ENCODE results near the gene CIT. TPM values are rescaled to one million over a fixed set of nuclear protein-coding genes. Genes with fewer than 3 reads are reported as not detected.

Gene CIT
- total and polyA plus RNA-seq, 10 of the 15 experiments (the other 5 are each of a cell fraction or from before 2014, with no cell fraction given): 1.0 to 38.2 (median 14.9) TPM

- no peak overlapping the region for H3K4me3 ChIP-seq
- H3K9me3 ChIP-seq (replicated peaks; ENCODE audit: control insufficient read depth, insufficient read depth, low read length): no peaks in the 10 kb centered on the region
- H3K4me2 ChIP-seq (ENCODE audit: control insufficient read depth, insufficient read depth): no peak overlapping the region
- H3K9ac ChIP-seq (ENCODE audit: control insufficient read depth, insufficient read depth, low read length): no peak overlapping the region
- no peak for ATAC-seq
- no peaks in the 10 kb centered on the region for H3K27me3 ChIP-seq (replicated peaks in 1 of 2; ENCODE audit: control insufficient read depth in 2 of 2, insufficient read depth in 2 of 2, low read length in 1 of 2)
- BruUV-seq (replicated peaks): no TSS peak
- H3K36me3 ChIP-seq (ENCODE audit: control insufficient read depth in 2 of 2, insufficient read depth in 2 of 2, low read length in 1 of 2): peaks cover 8 to 20% of the 10 kb centered on the region in 2 experiments; a peak in 3 of 4 replicates
- SMC1A ChIA-PET (ENCODE audit: uncharacterized antibody, unreplicated experiment): interaction anchor here (2.3 to 5.7 kb wide), 2 partner anchors 12 to 13 kb away, joined by 10 to 83 read pairs; partner anchors contain the start of gene PRKAB1
- CTCF ChIA-PET: interaction anchor here (3.7 to 8.6 kb wide), 2 partner anchors 12 to 13 kb away, joined by 11 to 91 read pairs; partner anchors contain the start of gene PRKAB1
- no peaks in the 10 kb centered on the region for H4K20me1 ChIP-seq (ENCODE audit: control insufficient read depth, insufficient read depth)
- in situ Hi-C loops (cut with MboI): no loop called here
- no peak overlapping the region for H3K27ac ChIP-seq (ENCODE audit: control insufficient read depth, insufficient read depth)
- WGBS (ENCODE audit: insufficient coverage, insufficient replicate concordance, low lambda C conversion rate, missing lambda C conversion rate): 15% methylated on average over 3 of the region's 3 CpGs
- FAIRE-seq: no peak
- intact Hi-C loops (cut with micrococcal nuclease; ENCODE audit: unreplicated experiment): no loop called here
- TF ChIP-seq MYB (IDR thresholded peaks at IDR 0.05; ENCODE audit: borderline replicate concordance, low read depth, low read length) (no peak), DPF2 (IDR thresholded peaks at IDR 0.05) (no peak), E2F4 (IDR thresholded peaks at IDR 0.05; ENCODE audit: low read depth, low read length) (no peak), GABPA (IDR thresholded peaks at IDR 0.05; ENCODE audit: low read depth) (no peak), KLF5 (IDR thresholded peaks at IDR 0.05; ENCODE audit: partially characterized antibody) (no peak)
- POLR2A ChIA-PET: interaction anchor here (0.9 kb wide), 1 partner anchor 18 kb away, joined by 4 read pairs; no protein-coding TSS in a partner anchor
- H2AFZ ChIP-seq (ENCODE audit: control insufficient read depth, low read depth, low read length): no peak overlapping the region
- H3K79me2 ChIP-seq (ENCODE audit: control insufficient read depth, insufficient read depth, low read length): no peaks in the 10 kb centered on the region
- no peak for DNase-seq (ENCODE audit: low read depth, low spot score)
- RAD21 ChIA-PET (ENCODE audit: unreplicated experiment): interaction anchor here (3.9 to 5.0 kb wide), 2 partner anchors 15 to 18 kb away, joined by 15 to 41 read pairs; partner anchors contain the start of gene PRKAB1
- peaks cover 20% of the 10 kb centered on the region for H3K4me1 ChIP-seq (ENCODE audit: control insufficient read depth, insufficient read depth, low read length)
Measured at GRCh38 chr12:119683816-119684215, 193.3 kb downstream of the CIT start.

GRCh38 chr12:119683413-119683812 lies 193.7 kb downstream of the CIT start:
- Histone ChIP-seq H3K9me3 (replicated peaks; ENCODE audit: control insufficient read depth, insufficient read depth, low read length) (no peaks in the 10 kb centered on the region), H3K4me3 (no peak overlapping the region), H3K9ac (ENCODE audit: control insufficient read depth, insufficient read depth, low read length) (no peak overlapping the region), H3K79me2 (ENCODE audit: control insufficient read depth, insufficient read depth, low read length) (no peaks in the 10 kb centered on the region), H3K36me3 (ENCODE audit: control insufficient read depth in 2 of 2, insufficient read depth in 2 of 2, low read length in 1 of 2) (peaks cover 8 to 21% of the 10 kb centered on the region in 2 experiments; a peak in 3 of 4 replicates), H3K27ac (ENCODE audit: control insufficient read depth, insufficient read depth) (no peak overlapping the region), H3K27me3 (replicated peaks in 1 of 2; ENCODE audit: control insufficient read depth in 2 of 2, insufficient read depth in 2 of 2, low read length in 1 of 2) (no peaks in the 10 kb centered on the region), H3K4me1 (ENCODE audit: control insufficient read depth, insufficient read depth, low read length) (peaks cover 20% of the 10 kb centered on the region), H4K20me1 (ENCODE audit: control insufficient read depth, insufficient read depth) (no peaks in the 10 kb centered on the region), H2AFZ (ENCODE audit: control insufficient read depth, low read depth, low read length) (no peak overlapping the region), H3K4me2 (ENCODE audit: control insufficient read depth, insufficient read depth) (no peak overlapping the region)
- 93% methylated on average over 6 of the region's 6 CpGs for WGBS (ENCODE audit: insufficient coverage, insufficient replicate concordance, low lambda C conversion rate, missing lambda C conversion rate)
- no peak for TF ChIP-seq BHLHE40 (IDR thresholded peaks at IDR 0.05; ENCODE audit: borderline replicate concordance in 1 of 2, low read depth in 2 of 2, low read length in 1 of 2)
- no peak for TF ChIP-seq WRNIP1 (IDR thresholded peaks at IDR 0.05; ENCODE audit: borderline replicate concordance, low read depth, low read length)
- no peak for TF ChIP-seq SIX5 (IDR thresholded peaks at IDR 0.05; ENCODE audit: low read depth, low read length, severe bottlenecking)
- TF ChIP-seq ZNF274 (IDR thresholded peaks at IDR 0.05; ENCODE audit: insufficient read depth, insufficient read length): no peak
- no peak for TF ChIP-seq SP1 (IDR thresholded peaks at IDR 0.05; ENCODE audit: low read depth, low read length)
- no peak for TF ChIP-seq MEF2A (IDR thresholded peaks at IDR 0.05; ENCODE audit: insufficient read depth, low read depth, low read length)
- no peak for TF ChIP-seq NR2C1 (IDR thresholded peaks at IDR 0.05)
- no peak for TF ChIP-seq YBX1 (IDR thresholded peaks at IDR 0.05)
- no peak for TF ChIP-seq ZBTB33 (IDR thresholded peaks at IDR 0.05)
- no peak for TF ChIP-seq FOXM1 (IDR thresholded peaks at IDR 0.05; ENCODE audit: low read depth, low read length)
- no TSS peak for BruUV-seq (replicated peaks)
- ATAC-seq (no peak), DNase-seq (ENCODE audit: low read depth, low spot score) (no peak), FAIRE-seq (no peak)
- intact Hi-C loops (cut with micrococcal nuclease; ENCODE audit: unreplicated experiment) (no loop called here), in situ Hi-C loops (cut with MboI) (no loop called here)
- RAD21 ChIA-PET (ENCODE audit: unreplicated experiment): interaction anchor here (3.9 to 5.0 kb wide), 2 partner anchors 14 to 18 kb away, joined by 15 to 41 read pairs; partner anchors contain the start of gene PRKAB1
- SMC1A ChIA-PET (ENCODE audit: uncharacterized antibody, unreplicated experiment): interaction anchor here (2.3 to 5.7 kb wide), 2 partner anchors 12 to 13 kb away, joined by 10 to 83 read pairs; partner anchors contain the start of gene PRKAB1
- POLR2A ChIA-PET: interaction anchor here (0.9 kb wide), 1 partner anchor 17 kb away, joined by 4 read pairs; no protein-coding TSS in a partner anchor
- CTCF ChIA-PET: interaction anchor here (3.2 to 8.6 kb wide), 3 partner anchors 12 to 24 kb away, joined by 11 to 91 read pairs (median 13); partner anchors contain the start of gene PRKAB1
